GM12878 (cell line): ENCODE data around the gene ZCCHC8. TPM values are rescaled to one million over a fixed set of nuclear protein-coding genes. Genes with fewer than 3 reads are reported as not detected.

Experiments used
- ATAC-seq: fragments of 200-7000 bp; cut with Tn5 transposase; 3 replicates; pipeline ENCODE4 v1.9.1; 2020; ENCODE audit warnings: mild to moderate bottlenecking, moderate library complexity
- BruUV-seq: library from RNA; stranded (reverse); fragments of 400-500 nt; replicated peaks from 2 replicates; lab custom pipeline; 2021; lab: Mats Ljungman, UMichigan
- CTCF ChIA-PET: fragments of 300-600 bp; sonication (Branson Sonifier 250); formaldehyde crosslinking; extraction: SDS; loops from one replicate; lab custom pipeline; 2021; ENCODE audit warnings: inconsistent platforms; lab: Yijun Ruan, JAX
- POLR2A ChIA-PET: fragments of 350-600 bp; formaldehyde crosslinking; extraction: SDS; loops from one replicate; lab custom pipeline; 2021; ENCODE audit warnings: inconsistent platforms; lab: Charles Lee
- RAD21 ChIA-PET: fragments of 300-600 bp; sonication (Branson Sonifier 250); formaldehyde crosslinking; loops from one replicate; lab custom pipeline; 2023; ENCODE audit warnings: antibody characterized with exemption; ENCODE audit not compliant: unreplicated experiment; lab: Charles Lee
- SMC1A ChIA-PET: fragments of 300-600 bp; sonication (Branson Sonifier 250); formaldehyde crosslinking; loops from one replicate; lab custom pipeline; 2023; ENCODE audit not compliant: unreplicated experiment, uncharacterized antibody; lab: Charles Lee
- DNase-seq: peaks from one replicate; pipeline ENCODE4 v3.0.0-alpha.2; 2011; ENCODE audit warnings: low read depth, low spot score
- FAIRE-seq: peaks from 3 replicates; lab custom pipeline; 2011; peaks lifted over from hg19 to GRCh38; lab: Jason Lieb, UNC
- H2AFZ ChIP-seq: 2 replicates; pipeline ENCODE4 v1.6.0; 2011; ENCODE audit warnings: low read depth, low read length, control low read depth; ENCODE audit not compliant: control insufficient read depth
- H3K27ac ChIP-seq: 2 replicates; pipeline ENCODE4 v1.5.1; 2011; ENCODE audit warnings: control low read depth; ENCODE audit not compliant: control insufficient read depth, insufficient read depth
- H3K27me3 ChIP-seq, 2 experiments: replicated peaks in 1 of 2; 2 replicates each; pipeline versions ENCODE4 v1.6.0 to v1.6.1; 2011; ENCODE audit warnings: low read length in 1 of 2; ENCODE audit not compliant: control insufficient read depth in 2 of 2, insufficient read depth in 2 of 2
- H3K36me3 ChIP-seq, 2 experiments: 2 replicates each; pipeline ENCODE4 v1.5.1; 2011; ENCODE audit warnings: low read length in 1 of 2; ENCODE audit not compliant: control insufficient read depth in 2 of 2, insufficient read depth in 2 of 2
- H3K4me1 ChIP-seq: 2 replicates; pipeline ENCODE4 v1.6.1; 2011; ENCODE audit warnings: mild to moderate bottlenecking, low read length, moderate library complexity, mixed read lengths; ENCODE audit not compliant: control insufficient read depth, insufficient read depth
- H3K4me2 ChIP-seq: 2 replicates; pipeline ENCODE4 v1.6.0; 2011; ENCODE audit warnings: control low read depth; ENCODE audit not compliant: control insufficient read depth, insufficient read depth
- H3K4me3 ChIP-seq: fragments of 200-600 bp; sonication (generic); 2 replicates; pipeline ENCODE4 v1.5.1; 2016
- H3K79me2 ChIP-seq: 2 replicates; pipeline ENCODE4 v1.6.0; 2011; ENCODE audit warnings: low read length; ENCODE audit not compliant: control insufficient read depth, insufficient read depth
- H3K9ac ChIP-seq: 2 replicates; pipeline ENCODE4 v1.8.0; 2011; ENCODE audit warnings: low read length, control low read depth, mixed read lengths; ENCODE audit not compliant: control insufficient read depth, insufficient read depth
- H3K9me3 ChIP-seq: replicated peaks from 3 replicates; pipeline ENCODE4 v1.5.1; 2011; ENCODE audit warnings: mild to moderate bottlenecking, low read length; ENCODE audit not compliant: control insufficient read depth, insufficient read depth
- H4K20me1 ChIP-seq: 2 replicates; pipeline ENCODE4 v1.6.0; 2011; ENCODE audit not compliant: control insufficient read depth, insufficient read depth
- IKZF1 ChIP-seq: fragments of 450-650 bp; conservative IDR thresholded peaks from 2 replicates; pipeline ENCODE4 v1.6.1; 2017; ENCODE audit warnings: antibody characterized with exemption, mild to moderate bottlenecking
- SRF ChIP-seq, 2 experiments: IDR thresholded peaks; 2 replicates each; pipeline ENCODE4 v1.6.1; 2011; ENCODE audit warnings: low read depth in 2 of 2, low read length in 2 of 2, mild to moderate bottlenecking in 1 of 2, moderate library complexity in 1 of 2
- WGBS: methylation state at CpG from one replicate; pipeline ENCODE4 v1.1.6; 2016; ENCODE audit warnings: low lambda C conversion rate; ENCODE audit not compliant: insufficient replicate concordance, insufficient coverage; ENCODE audit errors: missing lambda C conversion rate; 5-methylcytosine and 5-hydroxymethylcytosine counted together
- in situ Hi-C: fragments of 300-500 bp; cut with MboI; formaldehyde crosslinking; loops from 9 replicates; pipeline ENCODE4 v1.14.3; 2018; ENCODE audit warnings: mixed read lengths
- intact Hi-C: fragments of 100-400 bp; cut with micrococcal nuclease; formaldehyde crosslinking; loops from one replicate; pipeline ENCODE4 v1.14.2; 2022; ENCODE audit not compliant: unreplicated experiment
- polyA plus RNA-seq, 11 experiments: library from polyadenylated mRNA; depleted of rRNA in 4 of 11; unstranded in 6 of 11; stranded (reverse) in 5 of 11; fragments of >200 nt; fragmentation: Nextera tagmentation in 4 of 11; fragmentation: Illumina TruSeq in 1 of 11; extraction: Ambion mirVana in 4 of 11; extraction: Trizol in 1 of 11; gene quantifications; 1 replicate in 1 of 11; 2 replicates in 10 of 11; pipeline versions ENCODE4 v1.2.1 to v1.2.3, GENCODE V29; 2011 to 2016; ENCODE audit warnings: inconsistent platforms in 2 of 11, missing spikeins in 2 of 11, low read depth in 1 of 11
- total RNA-seq, 4 experiments: library from RNA; depleted of rRNA in 3 of 4; stranded (reverse); fragments of >200 nt in 3 of 4; fragmentation: Illumina TruSeq in 1 of 4; extraction: Trizol in 1 of 4; gene quantifications; 2 replicates each; pipeline versions ENCODE4 v1.2.1 to v1.2.3, GENCODE V29; 2013 to 2021
- TF ChIP-seq, protein P1 (sequence below): IDR thresholded peaks from 2 replicates; pipeline ENCODE4 v1.6.1; 2012; ENCODE audit warnings: improper control_type of control experiment, low read depth, low read length; ENCODE audit not compliant: insufficient replicate concordance

ZCCHC8 gene
- total and polyA plus RNA-seq, 10 of the 15 experiments (the other 5 are each of a cell fraction or from before 2014, with no cell fraction given): 8.8 to 34.8 (median 21.7) TPM

GRCh38 chr12:122518908-122519307, 18.2 kb upstream of the ZCCHC8 start:
- H3K36me3 ChIP-seq: peaks cover 9 to 73% of the 10 kb centered on the region in 2 experiments
- no peak overlapping the region for H2AFZ ChIP-seq
- ChIA-PET SMC1A (interaction anchor here (1.0 to 2.2 kb wide), 6 partner anchors 8 to 120 kb away, joined by 3 to 10 read pairs (median 5); partner anchors contain the start of gene ZCCHC8), CTCF (no interaction called here), RAD21 (no interaction called here), POLR2A (interaction anchor here (0.9 to 2.3 kb wide), 4 partner anchors 8 to 18 kb away, joined by 3 to 10 read pairs (median 6); partner anchors contain the start of gene ZCCHC8)
- H4K20me1 ChIP-seq: 0 out of 2 replicates have a peak, but pooled peaks cover 4% of the 10 kb centered on the region
- no peak for FAIRE-seq
- H3K79me2 ChIP-seq: peaks cover 69% of the 10 kb centered on the region
- intact Hi-C loops (no loop called here), in situ Hi-C loops (no loop called here)
- no peaks in the 10 kb centered on the region for H3K9me3 ChIP-seq
- no peak overlapping the region for H3K4me3 ChIP-seq
- BruUV-seq: no TSS peak
- H3K4me1 ChIP-seq: peaks cover 13% of the 10 kb centered on the region
- H3K27ac ChIP-seq: no peak overlapping the region
- ATAC-seq: no peak
- no peak for TF ChIP-seq IKZF1
- TF ChIP-seq, protein P1, sequence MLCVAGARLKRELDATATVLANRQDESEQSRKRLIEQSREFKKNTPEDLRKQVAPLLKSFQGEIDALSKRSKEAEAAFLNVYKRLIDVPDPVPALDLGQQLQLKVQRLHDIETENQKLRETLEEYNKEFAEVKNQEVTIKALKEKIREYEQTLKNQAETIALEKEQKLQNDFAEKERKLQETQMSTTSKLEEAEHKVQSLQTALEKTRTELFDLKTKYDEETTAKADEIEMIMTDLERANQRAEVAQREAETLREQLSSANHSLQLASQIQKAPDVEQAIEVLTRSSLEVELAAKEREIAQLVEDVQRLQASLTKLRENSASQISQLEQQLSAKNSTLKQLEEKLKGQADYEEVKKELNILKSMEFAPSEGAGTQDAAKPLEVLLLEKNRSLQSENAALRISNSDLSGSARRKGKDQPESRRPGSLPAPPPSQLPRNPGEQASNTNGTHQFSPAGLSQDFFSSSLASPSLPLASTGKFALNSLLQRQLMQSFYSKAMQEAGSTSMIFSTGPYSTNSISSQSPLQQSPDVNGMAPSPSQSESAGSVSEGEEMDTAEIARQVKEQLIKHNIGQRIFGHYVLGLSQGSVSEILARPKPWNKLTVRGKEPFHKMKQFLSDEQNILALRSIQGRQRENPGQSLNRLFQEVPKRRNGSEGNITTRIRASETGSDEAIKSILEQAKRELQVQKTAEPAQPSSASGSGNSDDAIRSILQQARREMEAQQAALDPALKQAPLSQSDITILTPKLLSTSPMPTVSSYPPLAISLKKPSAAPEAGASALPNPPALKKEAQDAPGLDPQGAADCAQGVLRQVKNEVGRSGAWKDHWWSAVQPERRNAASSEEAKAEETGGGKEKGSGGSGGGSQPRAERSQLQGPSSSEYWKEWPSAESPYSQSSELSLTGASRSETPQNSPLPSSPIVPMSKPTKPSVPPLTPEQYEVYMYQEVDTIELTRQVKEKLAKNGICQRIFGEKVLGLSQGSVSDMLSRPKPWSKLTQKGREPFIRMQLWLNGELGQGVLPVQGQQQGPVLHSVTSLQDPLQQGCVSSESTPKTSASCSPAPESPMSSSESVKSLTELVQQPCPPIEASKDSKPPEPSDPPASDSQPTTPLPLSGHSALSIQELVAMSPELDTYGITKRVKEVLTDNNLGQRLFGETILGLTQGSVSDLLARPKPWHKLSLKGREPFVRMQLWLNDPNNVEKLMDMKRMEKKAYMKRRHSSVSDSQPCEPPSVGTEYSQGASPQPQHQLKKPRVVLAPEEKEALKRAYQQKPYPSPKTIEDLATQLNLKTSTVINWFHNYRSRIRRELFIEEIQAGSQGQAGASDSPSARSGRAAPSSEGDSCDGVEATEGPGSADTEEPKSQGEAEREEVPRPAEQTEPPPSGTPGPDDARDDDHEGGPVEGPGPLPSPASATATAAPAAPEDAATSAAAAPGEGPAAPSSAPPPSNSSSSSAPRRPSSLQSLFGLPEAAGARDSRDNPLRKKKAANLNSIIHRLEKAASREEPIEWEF: no peak
- TF ChIP-seq SRF (IDR thresholded peaks at IDR 0.05; ENCODE audit: low read depth in 2 of 2, low read length in 2 of 2): no peak
- 100% methylated on average over 1 of the region's 1 CpG for WGBS
- no peak for DNase-seq
- H3K4me2 ChIP-seq: 0 out of 2 replicates have a peak overlapping the region, but pooled peaks have one; percentile 14
- H3K27me3 ChIP-seq: no peaks in the 10 kb centered on the region
- H3K9ac ChIP-seq: no peak overlapping the region
